HG03439 (cell line): ENCODE results near the gene SENP7.
"Not testable (repeated sequence)": the region's sequence is repeated elsewhere in the genome, so short reads cannot be mapped to it uniquely, and the experiment has no call there.

ENCODE experiments used
- ATAC-seq: cut with Tn5 transposase; IDR thresholded peaks from one replicate; pipeline ENCODE4 v1.9.1; 2021; ENCODE audit warnings: mild to moderate bottlenecking, moderate library complexity; ENCODE audit not compliant: unreplicated experiment

SENP7 gene

GRCh38 chr3:101362406-101362805, 150.6 kb downstream of the SENP7 start:
- no peak for ATAC-seq

GRCh38 chr3:101351829-101352228, 161.2 kb downstream of the SENP7 start:
- ATAC-seq = no peak

GRCh38 chr3:101340591-101340990, 172.4 kb downstream of the SENP7 start:
- no peak for ATAC-seq

GRCh38 chr3:101333883-101334282, 179.1 kb downstream of the SENP7 start:
- no peak for ATAC-seq

- no peak for ATAC-seq
Observed at GRCh38 chr3:101329016-101329673, 183.9 kb downstream of the SENP7 start.

DNA sequence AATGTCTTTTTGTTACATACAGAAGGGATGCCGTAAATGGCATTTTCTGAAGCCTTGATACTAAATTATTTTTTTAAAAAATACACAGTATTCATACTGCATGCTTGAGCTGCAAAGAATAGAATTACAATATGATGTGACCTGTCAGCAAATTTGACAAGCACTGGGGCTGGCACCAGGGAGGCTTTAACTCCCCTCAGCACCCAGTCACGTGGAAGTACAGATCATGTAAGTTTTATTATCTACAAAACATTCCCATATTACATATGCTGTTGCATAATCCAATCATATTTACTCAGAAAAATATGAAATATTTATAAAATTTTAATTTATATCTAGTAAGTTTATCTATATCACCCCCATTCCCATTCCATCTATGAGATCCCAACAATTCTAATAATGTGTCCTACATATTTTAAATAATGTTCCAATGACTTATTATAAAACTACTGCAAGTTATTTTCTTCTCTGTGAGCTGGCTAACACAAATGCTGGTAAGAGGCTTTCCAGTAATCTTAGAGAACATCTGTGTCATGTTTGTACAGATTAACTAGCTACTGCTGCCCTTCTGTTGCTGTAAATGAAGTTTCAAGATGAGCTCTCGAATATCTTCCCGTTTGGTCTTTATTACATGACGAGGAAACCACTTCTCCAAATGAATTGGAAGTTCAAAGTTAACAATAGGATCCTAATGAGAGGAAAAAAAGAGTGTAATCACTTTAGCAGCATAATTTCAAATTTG, 187.4 kb downstream of the SENP7 start:
- no peak for ATAC-seq

DNA sequence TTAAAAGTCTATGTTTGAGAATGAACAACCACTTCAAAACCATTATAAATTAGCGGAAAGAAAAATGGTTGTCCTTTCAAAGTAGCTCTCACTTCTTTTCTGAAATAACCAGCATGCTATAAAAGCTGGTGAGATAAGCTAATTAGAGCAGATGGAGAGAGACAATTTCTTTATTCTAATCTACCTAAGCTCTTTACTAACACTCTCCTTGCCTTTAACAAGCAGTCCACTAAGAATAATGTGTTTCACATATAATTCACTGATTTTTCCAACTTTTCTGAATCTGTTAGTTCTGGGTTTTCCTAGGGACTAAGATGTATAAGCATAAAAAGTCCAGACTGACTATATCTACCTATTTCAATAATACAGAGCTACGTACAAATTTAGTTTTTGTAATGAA, 192.5 kb downstream of the SENP7 start, which contains the start of gene IMPG2:
Gene IMPG2 (minus strand): TSS at position 101 of the 400 bp plus-strand sequence. CDS start 203 bp downstream, outside the sequence.
- ATAC-seq = no peak

DNA sequence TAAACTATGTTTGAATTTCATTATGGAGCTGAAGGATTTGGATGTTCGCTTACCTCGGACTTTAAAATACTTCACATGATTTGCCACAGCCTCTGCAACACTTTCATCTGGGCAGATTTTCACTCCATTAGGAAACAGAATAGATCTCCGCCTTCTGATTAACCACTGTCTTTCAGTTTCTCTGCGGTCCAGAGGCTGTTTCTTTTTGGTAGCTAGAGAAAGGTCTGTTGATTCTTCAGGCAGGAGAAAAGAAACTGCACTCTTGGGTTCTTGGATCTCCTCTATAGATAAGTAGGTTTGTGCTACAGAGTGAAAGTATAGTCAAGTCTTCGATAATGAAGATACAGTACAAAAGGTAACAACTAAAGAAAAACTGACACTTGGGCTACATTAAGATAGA, 193.5 kb downstream of the SENP7 start:
- ATAC-seq = no peak

DNA sequence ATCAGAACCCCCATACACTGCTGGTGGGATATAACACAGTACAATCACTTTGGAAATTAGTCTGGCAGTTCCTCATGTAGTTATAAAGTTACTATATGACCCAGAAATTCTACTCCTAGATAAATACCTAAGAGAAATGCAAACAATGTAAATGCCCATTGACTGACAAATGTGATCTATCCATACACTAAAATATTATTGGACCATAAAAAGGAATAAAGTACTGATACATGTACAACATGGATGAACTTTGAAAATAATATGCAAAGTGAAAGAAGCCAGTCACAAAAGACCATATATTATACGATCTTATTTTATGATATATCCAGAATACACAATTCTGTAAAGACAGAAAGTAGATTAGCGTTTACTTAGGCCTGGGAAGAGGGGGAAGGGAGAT, 200.5 kb downstream of the SENP7 start:
- no peak for ATAC-seq

DNA sequence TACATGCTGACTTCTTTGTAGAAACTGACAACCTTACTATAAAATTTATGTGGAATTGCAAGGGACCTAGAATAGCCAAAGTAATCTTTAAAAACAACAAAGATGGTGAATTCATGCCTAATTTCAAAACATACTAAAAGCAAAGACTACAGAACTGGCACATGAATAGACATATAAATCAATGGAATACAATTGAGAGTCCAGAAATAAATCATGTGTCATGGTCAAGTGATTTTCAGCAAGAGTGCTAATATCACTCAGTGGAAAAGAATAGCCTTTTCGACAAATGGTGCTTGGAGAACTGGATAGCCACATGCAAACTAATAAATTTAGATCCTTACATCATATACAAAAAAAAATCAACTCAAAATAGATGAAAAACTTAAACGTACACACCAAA, 201.3 kb downstream of the SENP7 start:
- no peak for ATAC-seq

DNA sequence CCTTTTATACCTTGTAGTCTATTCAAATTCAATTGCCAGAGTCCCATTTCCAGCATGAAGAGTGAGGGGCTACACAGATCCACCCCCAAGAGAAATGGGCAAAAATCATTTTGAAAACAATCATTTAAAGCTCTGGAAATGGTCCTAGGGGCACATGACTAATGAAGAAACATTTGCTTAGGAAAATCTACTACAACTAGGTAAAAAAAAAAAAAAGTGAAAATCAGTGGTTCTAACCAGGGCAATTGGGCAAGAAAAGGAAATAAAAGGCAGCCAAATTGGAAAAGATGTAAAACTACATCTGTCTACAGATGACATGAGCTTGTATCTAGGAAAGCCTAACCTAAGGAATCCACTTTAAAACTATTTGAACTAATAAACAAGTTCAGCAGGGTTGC, 202.0 kb downstream of the SENP7 start:
- no peak for ATAC-seq

GRCh38 chr3:101308147-101308772, 204.8 kb downstream of the SENP7 start:
- not testable (repeated sequence) for ATAC-seq

DNA sequence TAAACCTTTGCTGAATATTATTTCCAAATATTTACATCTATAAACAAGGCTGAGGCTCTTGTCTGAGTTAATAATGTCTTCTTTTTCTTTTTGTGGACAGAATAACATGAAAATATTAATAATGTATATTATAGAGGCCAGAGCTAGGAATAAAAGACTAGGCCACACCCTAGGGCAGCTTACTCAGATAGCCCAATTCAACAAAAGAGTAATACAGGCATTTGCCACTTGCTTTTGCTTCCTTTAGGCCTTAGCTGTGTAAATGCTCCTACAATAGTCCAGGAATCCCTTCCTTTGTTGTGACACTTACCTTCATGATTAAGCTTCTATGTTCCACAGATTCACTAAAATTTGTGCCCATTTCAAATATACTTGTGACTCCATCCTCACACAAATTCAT, 209.2 kb downstream of the SENP7 start:
- no peak for ATAC-seq

DNA sequence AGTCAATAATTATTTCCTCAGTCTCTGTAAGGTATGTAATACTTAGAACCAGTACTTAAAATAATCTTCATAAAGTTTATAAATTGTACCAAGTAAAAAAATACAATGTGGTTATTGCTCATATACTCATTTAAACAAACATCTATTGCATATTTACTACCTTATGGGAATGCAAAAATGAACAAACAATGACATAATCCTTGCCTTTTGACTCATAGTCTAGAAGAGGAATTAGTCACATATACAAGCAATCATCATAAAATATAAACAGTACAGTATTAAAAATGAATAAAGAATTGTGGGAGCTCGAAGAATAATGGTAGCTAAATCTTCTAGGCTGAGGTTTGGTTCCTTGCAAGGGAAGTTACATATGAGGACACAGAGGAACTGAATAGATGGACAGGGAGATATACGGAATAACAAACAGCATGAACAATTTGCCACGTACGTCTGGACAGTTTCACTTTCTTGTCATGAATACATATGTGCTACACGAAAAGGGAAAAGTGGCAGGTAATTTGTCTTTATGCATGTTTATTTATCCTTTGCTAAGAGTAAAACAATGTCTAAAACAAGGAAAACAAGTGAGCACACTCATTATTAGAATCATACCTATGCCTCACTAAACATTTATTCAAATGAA, 209.8 kb downstream of the SENP7 start:
- ATAC-seq = peak; percentile 63

DNA sequence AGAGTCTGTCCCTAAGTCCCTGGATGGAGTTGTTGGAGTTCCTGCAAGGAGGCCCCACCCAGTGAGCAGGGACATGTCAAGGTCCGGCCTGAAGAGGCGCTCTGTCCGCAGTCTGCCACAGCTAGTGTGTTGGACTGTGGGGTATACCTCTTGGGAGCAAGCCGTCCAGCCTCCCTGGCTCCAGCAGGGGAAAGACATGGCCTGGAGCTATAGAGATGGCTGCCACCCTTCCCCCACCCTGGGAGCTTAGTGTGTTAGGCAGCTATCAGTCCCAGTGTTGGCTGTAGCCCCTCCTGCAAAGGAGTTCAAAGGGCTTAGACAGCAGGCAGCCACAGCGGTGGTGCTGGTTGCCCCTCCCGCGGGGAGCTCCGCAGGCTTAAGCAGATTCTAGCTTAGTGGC, 212.9 kb downstream of the SENP7 start:
- no peak for ATAC-seq

DNA sequence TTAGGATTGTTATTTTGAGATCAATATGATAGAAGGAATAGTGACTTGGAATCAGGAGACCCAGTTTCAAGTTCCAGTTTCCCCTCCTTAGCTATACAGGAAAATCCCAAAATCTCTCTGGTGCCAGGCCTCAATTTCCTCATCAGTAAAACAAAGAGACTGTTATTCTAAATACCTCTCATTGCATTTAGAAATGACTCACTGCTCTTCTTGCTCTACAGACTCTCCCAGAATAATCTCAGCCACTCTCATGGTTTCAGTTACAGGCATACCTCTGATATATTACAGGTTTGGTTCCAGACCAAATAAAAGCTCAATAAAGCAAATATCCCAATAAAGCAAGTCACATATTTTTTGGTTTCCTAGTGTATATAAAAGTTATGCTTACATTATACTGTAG, 221.0 kb downstream of the SENP7 start:
- no peak for ATAC-seq

DNA sequence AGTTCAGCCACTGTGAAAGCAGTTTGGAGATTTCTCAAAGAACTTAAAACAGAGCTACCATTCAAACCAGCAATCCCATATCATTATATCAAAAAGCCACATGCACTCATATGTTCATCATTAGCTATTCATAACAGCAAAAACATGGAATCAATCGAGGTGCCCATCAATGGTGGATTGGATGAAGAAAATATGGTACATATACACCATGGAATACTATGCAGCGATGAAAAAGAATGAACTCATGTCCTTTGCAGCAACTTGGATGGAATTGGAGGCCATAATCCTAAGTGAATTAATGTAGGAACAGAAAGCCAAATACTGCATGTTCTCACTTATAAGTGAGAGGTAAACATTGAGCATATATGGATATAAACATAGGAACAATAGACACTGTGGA, 224.7 kb downstream of the SENP7 start:
- no peak for ATAC-seq

- ATAC-seq = no peak
Observed at GRCh38 chr3:101284757-101285156, 228.3 kb downstream of the SENP7 start.

- no peak for ATAC-seq
Observed at GRCh38 chr3:101281521-101282030, 231.4 kb downstream of the SENP7 start.

- ATAC-seq = no peak
Observed at GRCh38 chr3:101279765-101280385, 233.1 kb downstream of the SENP7 start.

DNA sequence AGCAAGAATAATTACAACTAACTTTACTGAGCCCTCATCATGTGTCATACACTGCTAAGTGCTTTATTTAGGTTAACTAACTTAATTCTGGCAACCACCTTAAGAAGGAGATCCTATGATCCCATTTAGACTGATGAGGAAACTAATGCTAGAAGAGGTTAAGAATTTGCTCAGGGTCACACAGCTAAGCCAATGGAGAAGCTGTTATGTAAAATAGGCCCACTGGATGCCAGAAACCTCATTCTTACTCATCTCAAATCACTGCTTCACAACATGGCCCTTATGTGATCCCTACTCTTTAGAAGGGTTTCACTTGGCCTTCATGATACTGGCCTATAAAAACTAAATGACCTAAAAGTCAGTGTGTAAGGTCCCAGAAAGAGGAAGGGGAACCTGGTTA, 233.8 kb downstream of the SENP7 start:
- ATAC-seq = no peak
